IMR-90 (cell line): ENCODE measurements around the gene ARHGAP31. TPM values are rescaled to one million over a fixed set of nuclear protein-coding genes. Genes with fewer than 3 reads are reported as not detected.

Experiments used
- ATAC-seq: fragments of 200-7000 bp; cut with Tn5 transposase; 2 replicates; pipeline ENCODE4 v1.9.1; 2020; ENCODE audit warnings: low read depth, mild to moderate bottlenecking, moderate library complexity
- BruUV-seq: library from RNA; stranded (reverse); fragments of 400-500 nt; replicated peaks from 2 replicates; lab custom pipeline; 2021; lab: Mats Ljungman, UMichigan
- CTCF ChIA-PET: fragments of 300-600 bp; formaldehyde crosslinking; extraction: SDS; loops from one replicate; lab custom pipeline; 2021; ENCODE audit warnings: antibody characterized with exemption; lab: Yijun Ruan, JAX
- POLR2A ChIA-PET: fragments of 300-600 bp; sonication (Branson Sonifier 250); formaldehyde crosslinking; loops from one replicate; lab custom pipeline; 2022; ENCODE audit warnings: antibody characterized with exemption; ENCODE audit not compliant: unreplicated experiment; lab: Charles Lee
- DNase-seq: peaks from one replicate; pipeline ENCODE4 v3.0.0; 2013
- H2AFZ ChIP-seq: replicated peaks from 2 replicates; pipeline ENCODE3; 2013; ENCODE audit warnings: low read length, mild to moderate bottlenecking; ENCODE audit not compliant: poor library complexity
- H2AK5ac ChIP-seq: 2 replicates; pipeline ENCODE4 v1.6.1; 2013; ENCODE audit warnings: low read depth, low read length, inconsistent platforms
- H2AK9ac ChIP-seq: replicated peaks from 2 replicates; pipeline ENCODE3; 2013; ENCODE audit warnings: mild to moderate bottlenecking, low read depth, low read length, moderate library complexity; ENCODE audit not compliant: poor library complexity
- H2BK120ac ChIP-seq: 2 replicates; pipeline ENCODE4 v1.6.1; 2013; ENCODE audit warnings: low read depth, low read length, inconsistent platforms
- H2BK15ac ChIP-seq: 3 replicates; pipeline ENCODE4 v1.6.1; 2013; ENCODE audit warnings: low read depth, low read length, inconsistent platforms
- H2BK20ac ChIP-seq: 2 replicates; pipeline ENCODE4 v1.6.1; 2013; ENCODE audit warnings: low read depth, mild to moderate bottlenecking, inconsistent platforms, low read length, moderate library complexity
- H2BK5ac ChIP-seq: 2 replicates; pipeline ENCODE4 v1.6.1; 2013; ENCODE audit warnings: mild to moderate bottlenecking, low read depth, low read length, inconsistent platforms; ENCODE audit not compliant: poor library complexity, severe bottlenecking
- H3K14ac ChIP-seq: replicated peaks from 2 replicates; pipeline ENCODE4 v1.6.1; 2013; ENCODE audit warnings: low read depth, low read length, inconsistent platforms
- H3K18ac ChIP-seq: 2 replicates; pipeline ENCODE4 v1.6.1; 2013; ENCODE audit warnings: low read depth, low read length, control low read depth
- H3K23ac ChIP-seq: 2 replicates; pipeline ENCODE4 v1.6.1; 2013; ENCODE audit warnings: low read depth, low read length, inconsistent platforms
- H3K27ac ChIP-seq: 2 replicates; pipeline ENCODE4 v1.5.1; 2013; ENCODE audit warnings: mild to moderate bottlenecking, control low read depth, low read length; ENCODE audit not compliant: insufficient read depth
- H3K27me3 ChIP-seq: 2 replicates; pipeline ENCODE4 v1.6.1; 2013; ENCODE audit warnings: low read length; ENCODE audit not compliant: control insufficient read depth, insufficient read depth
- H3K36me3 ChIP-seq: 2 replicates; pipeline ENCODE4 v1.6.1; 2013; ENCODE audit warnings: low read length, mixed read lengths; ENCODE audit not compliant: control insufficient read depth, insufficient read depth
- H3K4ac ChIP-seq: 2 replicates; pipeline ENCODE4 v1.6.1; 2013; ENCODE audit warnings: low read depth, low read length, inconsistent platforms
- H3K4me1 ChIP-seq: 2 replicates; pipeline ENCODE4 v1.6.1; 2013; ENCODE audit warnings: low read length, mixed read lengths; ENCODE audit not compliant: control insufficient read depth, insufficient read depth
- H3K4me2 ChIP-seq: 2 replicates; pipeline ENCODE4 v1.6.1; 2013; ENCODE audit warnings: low read depth, mild to moderate bottlenecking, control low read depth, low read length, moderate library complexity
- H3K4me3 ChIP-seq: 2 replicates; pipeline ENCODE4 v1.5.1; 2013; ENCODE audit warnings: low read depth, mild to moderate bottlenecking, control low read depth, low read length, moderate library complexity; ENCODE audit not compliant: insufficient read depth
- H3K56ac ChIP-seq: 2 replicates; pipeline ENCODE4 v1.6.1; 2013; ENCODE audit warnings: low read length, inconsistent platforms; ENCODE audit not compliant: insufficient read depth; ENCODE audit errors: extremely low read depth
- H3K79me1 ChIP-seq, 2 experiments: 2 replicates each; pipeline ENCODE4 v1.6.1; 2013; ENCODE audit warnings: low read length in 2 of 2, inconsistent platforms in 1 of 2, low read depth in 1 of 2
- H3K9ac ChIP-seq: 2 replicates; pipeline ENCODE4 v1.6.1; 2013; ENCODE audit warnings: low read depth, low read length, control low read depth
- H3K9me1 ChIP-seq: 2 replicates; pipeline ENCODE4 v1.6.1; 2013; ENCODE audit warnings: low read length, inconsistent platforms; ENCODE audit not compliant: insufficient read depth
- H3K9me3 ChIP-seq: 2 replicates; pipeline ENCODE4 v1.6.1; 2013; ENCODE audit warnings: low read length; ENCODE audit not compliant: control insufficient read depth, insufficient read depth
- H4K20me1 ChIP-seq: 2 replicates; pipeline ENCODE4 v1.6.1; 2013; ENCODE audit warnings: low read length, inconsistent platforms; ENCODE audit not compliant: insufficient read depth
- H4K5ac ChIP-seq: 2 replicates; pipeline ENCODE4 v1.6.1; 2013; ENCODE audit warnings: mild to moderate bottlenecking, low read depth, low read length, control low read depth
- H4K8ac ChIP-seq, 2 experiments: 2 replicates each; pipeline ENCODE4 v1.6.1; 2013; ENCODE audit warnings: low read depth in 2 of 2, low read length in 2 of 2, control low read depth in 1 of 2, inconsistent platforms in 1 of 2
- H4K91ac ChIP-seq: 2 replicates; pipeline ENCODE4 v1.6.1; 2013; ENCODE audit warnings: low read depth, low read length, inconsistent platforms; ENCODE audit not compliant: insufficient read depth
- CEBPB ChIP-seq: IDR thresholded peaks from 2 replicates; pipeline ENCODE4 v1.6.1; 2012; ENCODE audit warnings: low read depth, low read length, improper control_type of control experiment
- FOS ChIP-seq: fragments of 150-350 bp; IDR thresholded peaks from 2 replicates; pipeline ENCODE4 v1.6.1; 2016; ENCODE audit warnings: low read depth, low read length
- MAFK ChIP-seq: IDR thresholded peaks from 2 replicates; pipeline ENCODE4 v1.6.1; 2012; ENCODE audit warnings: low read depth, low read length, improper control_type of control experiment
- MAZ ChIP-seq: IDR thresholded peaks from 2 replicates; pipeline ENCODE4 v1.6.1; 2012; ENCODE audit warnings: low read depth, mild to moderate bottlenecking, low read length, improper control_type of control experiment, moderate library complexity, borderline replicate concordance
- MXI1 ChIP-seq: IDR thresholded peaks from 2 replicates; pipeline ENCODE4 v1.6.1; 2012; ENCODE audit warnings: low read depth, mild to moderate bottlenecking, low read length, moderate library complexity, borderline replicate concordance
- NFE2L2 ChIP-seq: fragments of 150-350 bp; IDR thresholded peaks from 2 replicates; pipeline ENCODE4 v1.6.1; 2016; ENCODE audit warnings: low read depth, mild to moderate bottlenecking, low read length
- POLR2A ChIP-seq: IDR thresholded peaks from 2 replicates; pipeline ENCODE4 v1.6.1; 2012; ENCODE audit warnings: mild to moderate bottlenecking, low read depth, low read length
- RAD21 ChIP-seq: IDR thresholded peaks from 2 replicates; pipeline ENCODE4 v1.6.1; 2012; ENCODE audit warnings: low read length, improper control_type of control experiment
- RCOR1 ChIP-seq: IDR thresholded peaks from 2 replicates; pipeline ENCODE4 v1.6.1; 2012; ENCODE audit warnings: mild to moderate bottlenecking, low read length, improper control_type of control experiment; ENCODE audit not compliant: insufficient replicate concordance
- RFX5 ChIP-seq: IDR thresholded peaks from 2 replicates; pipeline ENCODE4 v1.8.0; 2012; ENCODE audit warnings: low read depth, mild to moderate bottlenecking, low read length, moderate library complexity
- SMC3 ChIP-seq: fragments of 150-350 bp; IDR thresholded peaks from 2 replicates; pipeline ENCODE4 v1.6.1; 2016; ENCODE audit warnings: low read depth, mild to moderate bottlenecking, antibody characterized with exemption, low read length, moderate library complexity
- WGBS, 2 experiments: methylation state at CpG; one replicate each; pipeline versions ENCODE4 v1.1.5 to v1.1.7; 2013; ENCODE audit warnings: missing lambda C conversion rate in 2 of 2; ENCODE audit not compliant: insufficient read length in 1 of 2; ENCODE audit errors: extremely low coverage in 2 of 2; 5-methylcytosine and 5-hydroxymethylcytosine counted together
- dilution Hi-C: fragments of 300-500 bp; cut with HindIII; formaldehyde crosslinking; loops from one replicate; pipeline ENCODE4 v1.14.3; 2018; ENCODE audit warnings: low sequenced_read_pairs; ENCODE audit not compliant: unreplicated experiment
- in situ Hi-C: fragments of 300-500 bp; cut with MboI; formaldehyde crosslinking; loops from 3 replicates; pipeline ENCODE4 v1.14.3; 2019; ENCODE audit warnings: low sequenced_read_pairs, inconsistent platforms, mixed read lengths
- intact Hi-C: fragments of 100-400 bp; cut with micrococcal nuclease; formaldehyde crosslinking; loops from 2 replicates; pipeline ENCODE4 v1.10.0; 2022
- polyA plus RNA-seq, 3 experiments: library from polyadenylated mRNA; depleted of rRNA; stranded (reverse); fragments of >200 nt; gene quantifications; 2 replicates each; pipeline ENCODE4 v1.2.3, GENCODE V29; 2012; ENCODE audit warnings: low replicate concordance in 1 of 3
- total RNA-seq: library from RNA; depleted of rRNA; stranded (reverse); fragments of >200 nt; gene quantifications from 2 replicates; pipeline ENCODE4 v1.2.3, GENCODE V29; 2012
- TF ChIP-seq, protein P1 (sequence below): fragments of 150-350 bp; IDR thresholded peaks from 2 replicates; pipeline ENCODE4 v1.6.1; 2016; ENCODE audit warnings: low read depth, mild to moderate bottlenecking, low read length, moderate library complexity, borderline replicate concordance
- TF ChIP-seq, protein P2 (sequence below): fragments of 150-350 bp; IDR thresholded peaks from 2 replicates; pipeline ENCODE4 v1.6.1; 2017; ENCODE audit warnings: mild to moderate bottlenecking, antibody characterized with exemption, low read length, low read depth

ARHGAP31 gene
- total and polyA plus RNA-seq, 2 of the 4 experiments (the other 2 are of a cell fraction) = 6.6 to 7.7 TPM

DNA sequence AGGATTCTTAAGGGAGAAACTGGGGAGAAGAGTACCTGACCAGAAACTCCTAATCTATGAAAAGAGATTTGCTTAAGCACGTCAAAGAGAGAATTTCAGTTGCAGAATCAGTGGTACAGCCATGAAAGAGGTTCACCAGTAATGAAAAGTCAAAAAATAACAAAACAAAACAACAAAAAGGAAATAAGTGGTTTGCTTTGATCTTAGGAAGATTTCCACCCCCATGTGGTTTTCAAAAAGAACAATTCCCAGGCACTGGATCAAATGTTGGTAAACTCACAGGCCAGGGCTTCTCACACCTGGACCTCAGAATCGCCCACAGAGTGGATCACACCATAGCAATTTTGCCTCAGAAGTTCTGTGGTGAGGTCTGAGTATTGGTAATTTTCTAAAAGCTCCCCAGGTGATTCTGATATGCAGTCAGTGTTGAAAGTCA, 101.8 kb downstream of the ARHGAP31 start:
- Histone ChIP-seq H3K36me3 (peaks cover 30% of the 10 kb centered on the region), H2BK15ac (no peak overlapping the region), H4K20me1 (no peaks in the 10 kb centered on the region), H3K4ac (no peak overlapping the region), H3K4me1 (no peaks in the 10 kb centered on the region), H3K9me3 (no peaks in the 10 kb centered on the region), H3K27ac (no peak overlapping the region), H3K4me2 (no peak overlapping the region), H3K4me3 (no peak overlapping the region), H4K8ac (no peak overlapping the region), H2AK9ac (no peak overlapping the region), H3K9me1 (no peaks in the 10 kb centered on the region), H3K79me1 (no peaks in the 10 kb centered on the region), H2BK20ac (no peak overlapping the region), H3K56ac (no peak overlapping the region), H2AFZ (no peak overlapping the region), H3K9ac (no peak overlapping the region), H3K27me3 (no peaks in the 10 kb centered on the region), H3K23ac (no peak overlapping the region), H2BK5ac (no peak overlapping the region), H4K91ac (no peak overlapping the region), H3K18ac (no peak overlapping the region), H2BK120ac (no peak overlapping the region), H4K5ac (no peak overlapping the region), H2AK5ac (no peak overlapping the region), H3K14ac (no peak overlapping the region)
- TF ChIP-seq POLR2A = no peak
- TF ChIP-seq MAFK = no peak
- TF ChIP-seq SMC3 = no peak
- TF ChIP-seq, protein P1, sequence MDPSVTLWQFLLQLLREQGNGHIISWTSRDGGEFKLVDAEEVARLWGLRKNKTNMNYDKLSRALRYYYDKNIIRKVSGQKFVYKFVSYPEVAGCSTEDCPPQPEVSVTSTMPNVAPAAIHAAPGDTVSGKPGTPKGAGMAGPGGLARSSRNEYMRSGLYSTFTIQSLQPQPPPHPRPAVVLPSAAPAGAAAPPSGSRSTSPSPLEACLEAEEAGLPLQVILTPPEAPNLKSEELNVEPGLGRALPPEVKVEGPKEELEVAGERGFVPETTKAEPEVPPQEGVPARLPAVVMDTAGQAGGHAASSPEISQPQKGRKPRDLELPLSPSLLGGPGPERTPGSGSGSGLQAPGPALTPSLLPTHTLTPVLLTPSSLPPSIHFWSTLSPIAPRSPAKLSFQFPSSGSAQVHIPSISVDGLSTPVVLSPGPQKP = no peak
- no peak for TF ChIP-seq NFE2L2
- TF ChIP-seq MXI1 = no peak
- no peak for TF ChIP-seq CEBPB
- TF ChIP-seq MAZ = no peak
- TF ChIP-seq FOS = no peak
- TF ChIP-seq, protein P2, sequence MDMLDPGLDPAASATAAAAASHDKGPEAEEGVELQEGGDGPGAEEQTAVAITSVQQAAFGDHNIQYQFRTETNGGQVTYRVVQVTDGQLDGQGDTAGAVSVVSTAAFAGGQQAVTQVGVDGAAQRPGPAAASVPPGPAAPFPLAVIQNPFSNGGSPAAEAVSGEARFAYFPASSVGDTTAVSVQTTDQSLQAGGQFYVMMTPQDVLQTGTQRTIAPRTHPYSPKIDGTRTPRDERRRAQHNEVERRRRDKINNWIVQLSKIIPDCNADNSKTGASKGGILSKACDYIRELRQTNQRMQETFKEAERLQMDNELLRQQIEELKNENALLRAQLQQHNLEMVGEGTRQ = no peak
- TF ChIP-seq RCOR1 = no peak
- no peak for TF ChIP-seq RAD21
- TF ChIP-seq RFX5 = no peak
- no TSS peak for BruUV-seq
- DNase-seq (no peak), ATAC-seq (no peak)
- in situ Hi-C loops = no loop called here
- no CpG with 5 or more reads among the region's 2 CpGs for WGBS, 2 experiments
- ChIA-PET CTCF (no interaction called here), POLR2A (no interaction called here)
- intact Hi-C loops = no loop called here
- dilution Hi-C loops = no loop called here
